DMS53 treated with DMSO at 0.1 percent for 48 hours (cell line): Measurements from ENCODE around the gene HGF.
"Not testable (repeated sequence)": the region's sequence is repeated elsewhere in the genome, so short reads cannot be mapped to it uniquely, and the experiment has no call there.

ENCODE experiments used
- DNase-seq: peaks from one replicate; lab custom pipeline; 2025; ENCODE audit not compliant: unreplicated experiment; lab: John Stamatoyannopoulos, UW

Gene HGF

DNA sequence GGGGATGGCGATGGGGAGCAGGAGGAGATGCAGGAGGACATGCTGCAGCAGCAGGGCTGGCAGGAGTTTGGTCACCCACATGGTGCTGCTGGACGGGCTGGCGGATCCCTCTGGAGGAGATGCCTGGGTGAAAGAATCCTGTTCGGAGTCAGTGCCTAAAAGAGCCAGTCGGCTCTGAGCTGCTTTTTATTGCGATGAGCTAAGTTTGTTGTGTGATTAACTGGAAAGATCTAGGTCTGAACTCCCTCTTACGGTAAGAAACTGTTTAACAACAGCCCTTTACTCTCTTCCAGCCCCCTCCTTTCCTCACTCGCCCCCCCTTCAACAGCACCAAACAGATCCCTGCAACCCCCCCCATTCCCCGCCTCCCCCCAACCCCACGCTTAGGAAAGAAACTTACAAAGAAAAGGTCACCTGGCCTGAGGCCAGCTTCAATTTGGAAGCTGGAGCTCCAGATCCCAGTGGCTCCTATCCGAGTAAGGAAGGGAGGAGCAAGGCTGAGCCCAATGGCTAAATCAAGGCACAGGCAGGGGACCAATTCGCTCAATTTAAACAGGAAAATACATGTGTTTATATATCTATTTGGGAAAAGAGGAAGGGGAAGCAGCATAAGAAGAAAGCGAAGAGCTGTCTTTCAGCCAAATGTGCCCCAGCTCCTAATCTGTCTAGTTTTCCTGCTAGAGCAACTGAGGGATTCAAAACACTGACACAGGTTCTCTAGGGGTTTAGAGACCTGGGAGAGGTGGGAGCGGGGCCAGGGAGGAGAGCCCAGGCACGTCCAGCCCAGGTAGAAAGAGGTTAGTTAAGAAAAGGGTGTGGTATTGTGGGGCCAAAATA is at the start of gene HGF:
HGF (minus strand) TSS at position 157 of the 837 bp plus-strand sequence; CDS start at position 81, 76 bp downstream.
- DNase-seq: no peak

DNA sequence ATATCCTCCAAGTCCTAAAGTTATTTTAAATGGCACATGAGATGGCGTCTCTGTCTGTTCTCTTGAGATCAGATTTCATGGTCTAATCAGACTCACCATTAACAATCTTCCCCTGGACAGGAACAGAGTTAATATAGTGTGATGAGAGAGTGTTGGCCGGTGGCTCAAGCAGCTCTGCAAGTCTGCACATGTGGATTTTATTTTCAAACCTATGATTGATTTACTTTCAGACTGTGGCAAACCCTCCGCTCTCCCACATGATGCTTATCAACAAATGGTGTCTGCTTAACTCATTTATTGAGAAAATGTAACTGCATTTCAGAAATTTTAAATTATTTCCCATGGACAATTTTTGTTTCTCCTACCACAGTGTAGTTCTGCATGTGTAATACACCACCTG is 46.5 kb upstream of the HGF start:
- no peak for DNase-seq

DNA sequence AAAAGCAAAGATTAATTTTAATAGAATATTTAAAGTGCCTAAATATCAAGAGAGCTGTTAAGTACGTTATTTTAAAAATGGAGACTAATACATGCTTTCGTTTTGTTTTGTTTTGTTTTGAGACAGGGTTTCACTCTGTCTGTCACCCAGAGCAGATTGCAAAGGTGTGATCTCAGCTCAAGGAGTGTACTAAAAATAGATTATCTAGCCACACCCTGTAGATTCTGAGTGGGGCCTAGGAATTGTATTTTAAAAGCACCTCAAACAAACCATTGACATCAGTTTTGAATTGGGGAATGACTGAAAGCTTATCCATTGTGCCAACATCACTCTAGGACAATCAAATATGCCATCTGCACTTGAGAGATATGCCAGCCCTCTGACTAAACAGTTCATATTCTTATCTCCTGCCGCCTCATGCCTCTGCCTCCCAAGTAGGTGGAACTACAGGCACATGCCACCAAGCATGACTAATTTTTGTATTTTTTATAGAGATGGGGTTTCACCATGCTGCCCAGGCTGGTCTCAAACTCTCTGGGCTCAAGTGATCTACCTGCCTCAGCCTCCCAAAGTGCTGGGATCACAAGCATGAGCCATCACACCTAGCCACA is 43.1 kb upstream of the HGF start:
- DNase-seq: not testable (repeated sequence)

DNA sequence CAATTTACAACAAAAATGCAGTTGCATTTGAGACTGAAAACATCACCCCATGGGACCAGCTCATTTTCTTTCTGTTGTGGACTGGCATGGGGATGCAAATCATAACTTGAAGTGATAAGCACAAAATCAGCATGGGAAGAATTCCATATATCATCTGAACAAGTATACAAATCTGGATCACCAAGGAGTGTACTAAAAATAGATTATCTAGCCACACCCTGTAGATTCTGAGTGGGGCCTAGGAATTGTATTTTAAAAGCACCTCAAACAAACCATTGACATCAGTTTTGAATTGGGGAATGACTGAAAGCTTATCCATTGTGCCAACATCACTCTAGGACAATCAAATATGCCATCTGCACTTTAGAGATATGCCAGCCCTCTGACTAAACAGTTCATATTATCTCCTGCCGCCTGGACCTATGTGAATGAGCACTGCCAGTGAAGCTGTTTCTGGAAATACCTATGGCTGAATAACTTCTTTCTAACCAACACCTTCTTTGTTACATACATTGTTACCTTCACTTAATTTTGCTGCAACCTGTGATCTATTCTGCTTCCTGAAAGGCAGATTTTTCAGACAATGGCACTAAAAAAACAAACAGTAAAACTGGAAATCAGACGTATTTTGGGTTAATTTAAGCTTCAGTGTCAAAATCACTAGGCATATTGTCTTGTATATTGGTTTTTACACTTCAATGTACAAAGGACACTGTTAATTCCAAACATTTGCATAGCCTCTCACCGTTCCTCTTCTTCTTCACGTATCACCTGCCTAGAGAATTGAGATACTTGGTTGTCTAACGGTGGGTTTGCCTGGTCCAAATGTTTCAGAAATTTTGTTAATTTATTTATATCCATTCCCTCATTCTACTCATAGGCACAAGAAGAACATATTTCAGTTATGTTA is 42.4 kb upstream of the HGF start:
- no peak for DNase-seq

DNA sequence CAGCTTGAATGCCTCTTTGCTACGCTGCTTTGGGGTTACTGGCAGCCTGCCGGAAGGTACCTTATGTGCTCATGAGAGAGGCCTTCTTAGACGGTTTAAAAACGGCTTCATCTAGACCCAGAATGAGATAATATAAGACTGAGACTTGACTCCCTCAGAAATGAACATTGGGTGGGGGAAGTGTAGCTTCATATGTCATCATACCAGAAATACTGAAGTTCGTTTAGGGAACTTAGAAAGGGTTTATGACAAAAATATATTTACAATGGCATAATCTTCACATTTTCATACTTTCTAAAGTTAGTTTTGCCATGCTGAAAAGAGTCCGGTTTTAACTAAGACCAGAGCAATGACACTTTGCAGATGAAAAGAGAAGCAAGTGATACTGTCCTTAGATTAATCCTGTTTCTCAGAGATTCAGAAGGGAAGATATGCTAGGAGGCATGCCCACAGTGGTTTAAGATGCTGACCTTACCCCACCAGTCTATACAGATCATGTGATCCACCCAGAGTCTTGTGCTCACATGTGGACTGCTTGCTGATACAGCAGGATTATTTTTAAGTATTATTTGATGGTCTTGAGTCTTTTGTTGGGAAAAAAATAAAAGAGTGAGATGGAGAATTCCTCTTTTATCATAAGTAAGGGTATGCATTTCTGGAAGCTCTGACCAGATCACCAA is 40.8 kb upstream of the HGF start:
- no peak for DNase-seq

DNA sequence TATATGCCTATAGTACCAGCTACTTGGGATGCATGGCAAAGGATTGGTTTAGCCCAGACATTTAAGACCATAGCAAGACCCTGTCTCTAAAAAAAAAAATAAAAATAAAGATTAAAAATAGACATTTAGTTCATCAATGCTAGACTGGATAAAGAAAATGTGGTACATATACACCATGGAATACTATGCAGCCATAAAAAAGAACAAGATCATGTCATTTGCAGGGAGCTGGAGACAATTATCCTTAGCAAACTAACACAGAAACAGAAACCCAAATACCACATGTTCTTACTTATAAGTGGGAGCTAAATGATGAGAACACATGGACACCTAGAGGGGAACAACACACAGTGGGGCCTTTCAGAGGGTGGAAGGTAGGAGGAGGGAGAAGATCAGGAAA is 38.5 kb upstream of the HGF start:
- not testable (repeated sequence) for DNase-seq

DNA sequence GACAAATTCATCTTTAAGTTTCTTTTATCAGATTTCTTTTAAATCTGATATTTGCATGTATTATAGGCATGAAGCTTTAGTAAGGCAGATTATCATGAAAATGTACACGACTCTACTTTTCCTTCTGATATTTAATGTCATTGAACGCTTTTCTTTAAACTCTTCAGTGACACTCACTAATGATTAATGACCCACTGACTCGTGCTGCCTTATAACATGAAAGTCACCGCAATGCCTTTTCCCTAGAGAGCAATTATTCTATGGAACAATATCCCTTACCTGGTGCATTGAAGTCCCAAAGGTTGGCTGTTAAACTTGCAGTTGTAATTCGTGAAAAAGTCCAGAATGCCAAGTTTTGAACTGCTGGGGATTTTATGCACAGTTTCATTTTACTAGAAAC is 33.4 kb upstream of the HGF start:
- no peak for DNase-seq

DNA sequence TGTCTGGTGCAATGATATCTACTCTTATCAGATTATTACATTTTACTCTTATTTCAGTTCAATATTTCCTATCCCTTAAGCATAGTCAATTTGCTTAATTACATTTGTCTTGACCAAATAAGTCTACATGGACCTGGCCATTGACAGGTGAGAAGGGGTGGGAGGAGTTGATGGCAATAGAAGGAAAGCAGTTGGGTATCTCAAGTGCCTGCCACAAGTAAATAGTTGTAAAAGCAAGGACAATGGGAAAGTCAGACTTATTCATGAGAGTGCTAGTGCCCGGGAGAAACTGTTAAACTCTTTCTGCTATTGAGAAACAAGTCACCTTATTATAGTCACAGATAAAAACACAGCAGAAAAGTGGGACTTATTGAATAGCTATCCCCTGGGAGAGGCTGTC is 32.4 kb upstream of the HGF start:
- DNase-seq: no peak

DNA sequence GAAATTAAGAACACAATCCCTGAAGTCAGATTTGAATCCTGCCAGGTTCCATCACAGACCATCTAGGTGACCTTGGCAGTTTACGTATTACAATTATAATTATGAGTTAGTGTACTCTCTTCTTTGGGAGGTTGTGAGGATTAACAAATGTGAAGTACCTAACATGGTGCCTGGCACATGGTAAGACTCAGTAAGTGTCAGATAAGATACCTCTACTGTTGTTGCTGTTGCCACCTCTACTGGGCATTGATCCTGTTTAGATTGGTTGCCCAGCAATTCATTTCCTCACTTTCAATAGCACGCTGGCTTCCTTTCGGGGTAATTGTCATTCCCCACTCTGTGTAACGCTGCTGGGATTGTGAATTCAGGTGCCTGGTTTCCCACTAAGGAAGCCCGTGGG is 31.7 kb upstream of the HGF start:
- no peak for DNase-seq

DNA sequence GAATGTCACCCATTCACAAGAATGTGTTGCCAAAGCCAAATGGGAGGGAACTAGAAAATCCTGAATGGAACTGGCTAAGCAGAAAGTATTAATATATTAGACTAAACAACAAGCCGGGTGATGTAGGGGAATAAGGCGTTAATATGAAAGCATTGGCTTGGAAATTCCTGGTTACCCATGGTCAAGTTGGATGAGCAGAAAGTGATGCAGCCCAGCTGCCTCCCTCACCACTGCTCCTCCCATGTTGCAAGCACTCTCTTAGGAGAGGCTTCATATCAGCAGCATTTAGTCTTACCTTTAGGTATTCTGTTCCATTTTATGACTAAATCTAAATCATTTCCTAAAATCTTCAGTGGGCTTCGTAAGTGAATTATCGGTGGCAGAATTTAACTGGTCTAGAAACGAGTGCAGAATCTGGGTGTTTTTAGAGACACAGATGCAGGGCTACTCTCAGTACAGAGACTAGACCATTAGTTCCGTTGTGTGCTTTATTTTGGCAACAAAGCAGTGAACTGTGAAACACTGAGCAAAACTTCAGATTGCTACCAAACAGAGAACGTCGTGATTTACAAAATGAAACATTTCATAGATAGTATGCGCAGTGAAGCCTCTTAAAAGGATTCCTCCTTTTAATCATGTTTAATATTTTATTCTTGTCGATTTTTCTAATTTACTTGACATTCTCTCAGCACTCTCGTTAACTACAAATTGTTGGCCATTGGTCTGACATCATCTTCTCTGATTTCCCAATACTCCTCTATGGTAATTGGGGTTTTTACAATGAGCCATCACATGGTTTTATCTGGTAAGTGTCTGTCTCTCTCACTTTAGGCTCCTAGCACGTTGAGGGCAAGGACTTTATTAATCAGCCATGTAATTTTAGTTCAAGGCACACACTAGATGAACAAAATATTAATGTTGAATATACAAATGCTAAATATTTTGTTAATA is 22.0 kb upstream of the HGF start:
- no peak for DNase-seq

DNA sequence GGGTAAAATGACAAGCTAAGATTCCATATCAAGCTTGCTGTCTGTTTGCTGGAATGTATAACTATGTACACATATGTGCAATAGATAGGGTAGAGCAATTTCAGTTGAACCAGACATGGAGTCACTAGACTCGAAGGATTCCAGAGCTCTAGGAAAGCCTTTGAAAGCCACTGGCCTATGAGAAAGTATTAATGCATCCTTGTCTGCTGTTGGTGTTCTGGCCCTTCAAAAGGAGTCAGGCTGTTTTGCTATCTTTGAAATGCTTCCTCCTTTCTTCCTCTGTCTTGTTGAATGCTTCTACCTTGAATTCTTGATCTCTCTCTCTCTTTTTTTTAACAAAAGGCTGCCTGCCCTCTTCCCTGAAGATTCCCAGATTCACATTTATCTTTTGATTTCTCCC is 20.8 kb upstream of the HGF start:
- no peak for DNase-seq

DNA sequence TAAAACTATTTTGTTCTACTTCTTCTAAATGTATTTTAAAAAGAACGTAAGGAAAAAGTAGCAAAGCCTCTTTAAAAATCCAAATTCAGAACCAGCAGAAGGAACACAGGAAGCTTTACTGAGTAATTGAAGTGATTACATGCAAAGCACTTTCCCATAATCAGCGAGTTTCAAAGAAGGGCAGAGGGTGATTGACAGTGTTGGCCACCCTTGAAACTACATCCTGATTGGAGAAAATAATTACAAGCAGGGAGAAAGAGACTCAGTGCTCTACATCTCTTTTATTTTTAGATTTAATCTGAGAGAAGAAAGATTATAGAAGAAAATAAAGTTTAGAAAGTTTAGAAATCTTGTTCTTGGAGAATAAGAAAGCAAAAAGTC is 20.3 kb upstream of the HGF start:
- DNase-seq: no peak

DNA sequence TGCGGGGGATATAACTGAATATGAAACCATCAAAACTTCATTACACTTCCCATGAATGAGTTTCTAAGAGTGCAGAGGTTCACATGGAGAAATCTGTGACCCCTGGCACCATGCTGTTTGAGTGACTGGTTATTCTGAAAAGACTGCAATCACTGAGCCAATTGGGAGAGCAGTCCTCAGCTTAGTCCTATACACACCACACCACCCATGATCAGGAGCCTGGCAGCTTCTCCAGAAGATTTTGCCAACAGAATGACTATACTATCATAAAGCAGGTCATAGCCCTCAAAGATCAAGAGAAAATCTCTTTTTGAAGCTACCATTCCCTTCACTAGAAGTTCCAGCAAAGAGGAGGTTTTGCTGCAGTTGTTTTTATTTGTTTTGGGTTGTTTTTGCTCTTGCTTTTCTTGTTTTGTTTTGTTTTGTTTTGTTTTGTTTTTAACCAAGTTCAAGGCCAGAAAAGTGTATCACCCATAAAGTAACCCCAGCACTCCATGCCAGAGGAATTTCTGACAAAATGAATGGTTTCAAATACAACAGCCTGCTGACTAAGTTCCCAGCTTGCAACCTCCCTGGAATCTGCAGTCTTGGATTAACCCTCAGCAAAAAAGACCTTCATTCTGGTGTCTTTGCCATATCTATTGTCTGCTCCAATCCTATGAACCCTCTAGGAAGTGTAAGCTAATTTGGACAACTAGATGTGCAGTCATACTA is 19.7 kb upstream of the HGF start:
- DNase-seq: no peak

DNA sequence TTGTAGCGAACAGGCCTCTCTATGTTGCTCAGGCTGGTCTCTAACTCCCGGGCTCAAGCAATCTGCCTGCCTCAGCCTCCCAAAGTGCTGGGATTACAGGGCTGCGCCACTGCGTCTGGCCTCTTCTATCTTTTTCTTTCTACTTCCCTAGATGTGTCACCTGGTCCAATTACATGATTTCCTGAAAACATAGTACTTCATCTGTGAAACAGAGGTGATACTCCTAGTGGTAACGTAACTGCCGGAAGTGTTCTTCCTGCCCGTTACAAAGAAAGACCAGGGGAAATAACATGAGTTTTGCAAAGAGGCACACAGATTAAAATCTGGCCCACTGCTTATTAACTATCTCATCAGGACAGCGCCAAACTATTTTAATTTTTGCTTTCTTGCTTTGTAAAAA is 18.4 kb upstream of the HGF start:
- DNase-seq: no peak

DNA sequence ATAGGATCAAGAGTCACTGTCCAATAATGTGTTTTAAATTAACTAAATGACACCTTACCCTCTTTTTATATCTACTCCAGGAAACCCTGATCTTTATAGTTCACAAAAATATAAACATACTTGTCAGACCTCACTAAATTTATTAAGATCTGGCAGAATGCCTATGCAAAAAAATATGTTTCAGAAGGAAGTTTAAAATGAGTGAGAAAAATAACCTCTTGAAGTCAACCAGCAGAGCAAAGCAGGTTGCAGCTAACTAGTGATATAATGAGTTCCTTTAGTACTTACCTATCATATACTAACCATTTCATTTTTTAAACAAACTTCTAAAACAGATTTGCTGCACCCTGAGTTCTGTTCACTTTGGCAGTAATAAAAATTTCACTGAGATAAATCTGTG is 14.0 kb upstream of the HGF start:
- no peak for DNase-seq

DNA sequence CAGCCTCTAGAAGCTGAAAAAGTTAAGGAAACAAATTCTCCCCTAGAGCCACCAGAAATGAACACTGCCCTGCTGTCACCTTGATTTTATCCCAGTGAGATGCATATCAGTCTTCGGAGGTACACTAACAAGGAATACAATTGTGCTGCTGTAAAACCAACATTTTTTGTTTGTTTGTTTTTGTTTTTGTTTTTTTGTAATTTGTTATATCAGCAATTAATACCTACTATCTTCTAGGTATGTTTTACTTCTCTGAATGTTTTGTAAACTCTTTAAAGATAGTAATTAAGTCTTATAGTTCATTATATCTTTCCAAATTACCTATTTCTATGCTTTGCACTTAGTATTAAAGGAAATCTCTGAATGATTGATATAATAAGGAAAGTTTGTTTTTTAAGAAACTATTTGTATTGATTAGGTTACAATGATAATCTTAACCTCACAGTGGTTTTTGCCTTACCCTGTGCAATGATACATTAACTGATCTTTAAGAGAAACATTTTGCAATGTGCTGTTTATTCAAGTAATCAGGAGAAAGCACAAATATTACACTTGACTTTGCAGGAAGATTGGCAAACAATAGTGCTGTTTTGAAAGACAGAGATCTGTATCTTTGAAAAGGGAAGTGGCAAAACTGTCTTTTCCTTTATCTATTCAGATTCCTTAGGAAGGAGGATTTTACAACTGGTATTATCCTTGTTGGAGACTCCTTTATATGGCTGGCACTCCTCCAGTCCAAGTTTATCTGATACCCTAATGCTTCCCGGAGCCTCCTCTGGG is 11.3 kb upstream of the HGF start:
- DNase-seq: no peak

DNA sequence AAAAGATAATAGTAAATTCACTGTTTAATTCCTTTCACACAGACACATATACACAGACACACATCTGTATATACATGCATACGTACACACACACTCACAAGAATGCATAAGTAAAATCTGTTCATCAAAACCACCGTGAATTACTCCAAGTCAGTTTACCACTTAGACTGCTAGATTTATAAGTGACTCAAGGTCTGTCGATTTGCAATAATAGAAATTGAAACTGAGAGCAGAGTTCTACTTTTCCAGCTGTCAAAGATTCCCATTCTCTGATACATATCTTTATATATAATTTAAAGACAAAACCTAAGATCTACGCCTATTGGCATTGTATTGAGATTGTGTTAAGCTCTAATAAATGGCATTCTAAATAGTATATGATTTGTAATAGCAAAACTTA is 9.9 kb upstream of the HGF start:
- DNase-seq: no peak

DNA sequence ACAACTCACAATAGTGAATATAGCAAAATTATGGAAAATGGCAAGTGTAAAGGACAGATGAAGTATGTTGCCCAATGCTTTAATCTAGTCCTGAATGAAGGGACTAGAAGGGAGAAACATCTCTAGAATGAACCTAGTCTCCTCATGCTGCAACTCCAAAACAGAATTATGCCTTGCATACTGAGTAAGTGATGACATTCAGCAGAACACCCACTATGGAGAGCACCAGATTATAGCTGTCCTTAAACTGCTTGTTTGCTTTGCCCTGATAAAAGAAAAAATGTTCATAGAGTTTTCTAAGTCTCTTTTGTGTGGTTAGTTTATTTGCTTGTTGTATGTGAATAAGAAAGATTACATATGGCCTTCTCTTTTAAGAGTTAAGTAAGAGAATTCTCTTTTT is 7.8 kb upstream of the HGF start:
- no peak for DNase-seq
